GM21825 (cell line): Measurements from ENCODE around the gene DNAJB12.
"Not testable (repeated sequence)": the region's sequence is repeated elsewhere in the genome, so short reads cannot be mapped to it uniquely, and the experiment has no call there.

Experiments
- ATAC-seq: cut with Tn5 transposase; IDR thresholded peaks from one replicate; pipeline ENCODE4 v1.9.1; 2021; ENCODE audit warnings: mild to moderate bottlenecking, moderate library complexity; ENCODE audit not compliant: unreplicated experiment

DNAJB12 gene

GRCh38 chr10:72318418-72319262 is 36.1 kb downstream of the DNAJB12 start:
- ATAC-seq: no peak

GRCh38 chr10:72316748-72317435 is 37.8 kb downstream of the DNAJB12 start:
- ATAC-seq: no peak

GRCh38 chr10:72316386-72316700 is 38.4 kb downstream of the DNAJB12 start:
- no peak for ATAC-seq

GRCh38 chr10:72315611-72316385 is 38.9 kb downstream of the DNAJB12 start:
- ATAC-seq: no peak

GRCh38 chr10:72315054-72315453 is 39.7 kb downstream of the DNAJB12 start:
- ATAC-seq: no peak

- ATAC-seq: no peak
Measured at GRCh38 chr10:72314263-72314662, 40.5 kb downstream of the DNAJB12 start.

- ATAC-seq: no peak
Measured at GRCh38 chr10:72312865-72313391, 41.8 kb downstream of the DNAJB12 start.

- no peak for ATAC-seq
Measured at GRCh38 chr10:72311667-72312066, 43.1 kb downstream of the DNAJB12 start.

- ATAC-seq: no peak
Measured at GRCh38 chr10:72310636-72311035, 44.1 kb downstream of the DNAJB12 start.

- ATAC-seq: no peak
Measured at GRCh38 chr10:72310241-72310633, 44.5 kb downstream of the DNAJB12 start.

GRCh38 chr10:72309290-72310240 is 45.2 kb downstream of the DNAJB12 start:
- no peak for ATAC-seq

GRCh38 chr10:72308320-72308987 is 46.3 kb downstream of the DNAJB12 start:
- ATAC-seq: no peak

GRCh38 chr10:72307711-72308110 is 47.0 kb downstream of the DNAJB12 start:
- not testable (repeated sequence) for ATAC-seq

- no peak for ATAC-seq
Measured at GRCh38 chr10:72306215-72306760, 48.4 kb downstream of the DNAJB12 start.

GRCh38 chr10:72303424-72304128 is 51.1 kb downstream of the DNAJB12 start:
- ATAC-seq: no peak

GRCh38 chr10:72298592-72299519 is 55.9 kb downstream of the DNAJB12 start:
- no peak for ATAC-seq

- ATAC-seq: peak; percentile 78
Measured at GRCh38 chr10:72297805-72298591, 56.7 kb downstream of the DNAJB12 start.
